OCI-M2 (cell line): Measurements from ENCODE around the gene TNS1.
"Not testable (repeated sequence)": the region's sequence is repeated elsewhere in the genome, so short reads cannot be mapped to it uniquely, and the experiment has no call there.

Experiments used
- DNase-seq: peaks from one replicate; lab custom pipeline; 2025; ENCODE audit not compliant: unreplicated experiment; lab: John Stamatoyannopoulos, UW

TNS1 gene

DNA sequence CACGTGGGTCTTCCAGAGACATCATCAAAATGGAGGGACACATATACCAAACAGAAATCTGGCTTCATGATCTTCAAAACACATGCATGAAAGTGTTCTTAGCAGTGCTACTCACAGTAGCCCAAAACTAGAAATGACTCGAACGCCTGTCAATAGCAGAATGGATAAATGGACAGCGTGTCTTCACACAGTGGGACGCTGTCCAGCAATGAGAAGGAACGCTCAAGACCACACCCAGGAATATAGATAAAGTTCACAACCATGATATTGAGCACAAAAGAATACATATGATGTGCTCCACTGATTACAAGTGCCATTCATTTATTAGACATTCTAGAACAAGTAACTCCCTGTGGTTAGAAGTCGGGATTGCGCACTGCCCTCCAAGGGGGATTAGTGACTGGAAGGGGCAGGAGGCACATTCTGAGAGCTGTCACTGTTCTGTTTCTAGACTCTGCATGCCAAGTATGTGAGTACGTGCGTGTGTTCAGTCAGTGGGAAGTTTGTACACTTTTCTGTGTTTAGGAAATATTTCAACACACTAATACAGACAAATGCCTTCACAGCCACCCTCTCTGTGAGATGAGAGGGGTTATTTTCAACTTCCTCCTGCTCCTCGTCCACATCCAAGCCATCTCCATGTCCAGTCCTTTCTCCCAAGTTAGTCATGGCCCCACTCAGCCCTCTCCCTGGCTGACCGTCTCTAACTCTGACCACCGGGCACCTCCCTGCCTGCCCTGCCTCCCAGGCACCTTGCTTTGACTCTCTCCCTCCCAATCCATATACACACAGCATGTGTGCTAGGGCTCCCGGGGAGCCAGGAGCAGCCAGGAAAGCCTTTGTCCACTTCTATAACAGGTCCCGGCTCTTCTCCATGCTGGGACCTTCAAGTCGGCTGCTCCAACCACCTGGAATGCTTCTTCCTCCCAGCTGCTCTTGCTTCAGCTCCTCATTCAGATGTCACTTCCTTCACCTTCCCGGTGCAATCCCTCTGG is 26.9 kb upstream of the TNS1 start:
- DNase-seq: no peak

- no peak for DNase-seq
Observed at GRCh38 chr2:218028562-218029348, 26.0 kb upstream of the TNS1 start.

DNA sequence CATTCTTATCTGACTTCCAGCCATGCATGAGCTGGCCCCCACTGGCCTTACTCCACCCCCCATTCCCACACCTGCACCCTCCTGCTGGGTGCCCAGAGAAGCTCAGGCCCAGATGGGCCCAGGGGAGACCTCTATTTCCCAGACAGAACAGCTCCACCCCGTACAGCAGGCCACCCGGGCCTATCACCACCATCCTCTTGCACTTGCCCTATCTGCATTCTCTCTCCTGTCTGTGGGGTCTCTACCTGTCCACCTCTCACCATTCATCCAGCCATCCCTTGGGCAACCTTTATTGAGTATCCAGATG is 25.3 kb upstream of the TNS1 start:
- no peak for DNase-seq

DNA sequence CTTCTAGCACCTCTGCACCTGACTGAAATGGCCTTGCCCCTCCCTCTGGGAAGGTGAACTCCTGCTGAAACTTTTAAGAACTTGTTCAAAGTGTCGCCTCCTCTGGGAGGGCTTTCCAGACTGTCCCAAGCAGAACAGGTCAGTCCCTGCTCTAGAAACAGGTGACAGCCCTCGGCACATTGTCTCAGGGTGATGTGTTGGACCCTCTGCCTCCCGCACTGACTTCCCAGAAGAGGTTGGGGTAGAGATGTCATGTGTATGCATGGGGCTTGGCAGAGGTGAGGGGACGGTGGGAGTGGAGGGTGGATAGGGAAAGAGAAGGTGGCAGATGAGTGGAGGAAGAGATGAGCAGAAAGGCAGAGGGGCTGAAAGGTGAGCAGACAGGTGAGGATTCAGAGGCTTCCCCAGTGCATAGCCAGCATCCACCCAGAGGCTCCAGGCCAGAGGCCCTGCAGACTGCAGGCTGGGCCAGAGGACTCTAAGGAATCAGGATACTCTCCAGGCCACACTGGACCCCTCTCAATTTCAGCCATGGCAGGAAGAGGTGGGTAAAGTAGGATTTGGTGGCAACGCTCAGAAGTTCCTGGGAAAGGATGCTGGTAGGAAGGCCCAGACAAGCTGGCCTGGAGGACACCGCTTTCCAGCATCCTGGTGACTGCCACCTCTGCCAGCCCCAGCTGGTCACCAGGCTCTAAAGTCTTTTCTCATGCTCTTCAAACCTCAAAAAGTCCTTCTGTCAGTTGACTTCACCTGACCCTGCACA is 24.8 kb upstream of the TNS1 start:
- DNase-seq: no peak

DNA sequence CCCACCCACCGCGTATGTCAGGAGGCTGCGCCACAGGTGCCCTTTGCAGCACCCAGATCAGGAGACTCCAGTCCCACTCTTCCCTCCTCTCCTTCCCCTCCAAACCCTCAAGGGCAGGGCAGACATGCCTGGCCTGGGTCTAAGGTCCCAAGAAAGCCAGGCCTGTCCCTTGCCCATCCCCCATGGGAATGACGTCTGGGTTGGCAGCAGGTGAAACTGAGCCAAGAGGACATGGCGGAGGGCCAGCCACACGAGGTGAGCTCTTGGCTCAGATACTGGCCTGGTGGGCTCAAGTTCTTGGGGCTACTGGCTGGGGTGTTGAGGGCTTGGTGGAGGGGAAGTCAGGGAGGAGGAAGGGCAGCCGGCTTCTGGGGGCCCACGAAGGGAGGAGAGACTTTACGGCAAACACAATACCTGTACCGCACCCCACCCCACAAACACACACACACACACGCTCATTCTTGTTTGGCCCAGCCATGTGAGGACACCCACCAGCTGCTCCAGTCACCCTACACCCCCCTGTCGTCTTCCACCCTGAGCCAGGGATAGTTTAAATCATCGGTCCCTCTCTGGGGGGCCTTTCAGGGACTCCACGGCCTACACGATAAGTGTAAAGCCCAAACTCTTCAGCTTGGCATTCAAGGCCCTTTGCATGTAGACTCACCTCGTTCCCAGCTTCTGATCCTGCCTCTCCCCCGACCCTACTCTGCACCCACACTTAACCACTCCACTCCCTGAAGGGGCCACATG is 24.1 kb upstream of the TNS1 start:
- DNase-seq: no peak

DNA sequence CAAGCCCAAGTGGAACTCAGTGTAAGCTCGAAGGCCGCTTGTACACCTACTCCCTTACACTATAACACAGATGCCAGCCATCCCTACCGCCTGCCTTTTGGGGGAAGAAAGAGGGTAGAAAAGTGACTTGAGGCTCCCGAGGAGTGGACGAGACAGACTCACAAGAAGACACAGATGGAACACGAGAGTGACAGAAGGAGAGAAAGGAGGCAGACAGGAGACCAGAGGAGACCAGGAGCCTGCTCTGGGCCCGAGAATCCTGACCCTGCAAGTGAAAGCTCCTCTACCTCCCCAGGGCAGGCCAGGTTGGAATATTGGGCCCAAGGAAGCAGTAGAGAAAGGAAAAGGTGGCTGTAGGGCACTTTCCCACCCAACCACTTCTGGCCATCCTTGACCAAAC is 23.4 kb upstream of the TNS1 start:
- DNase-seq: no peak

- DNase-seq: no peak
Observed at GRCh38 chr2:218024871-218025270, 22.1 kb upstream of the TNS1 start.

DNA sequence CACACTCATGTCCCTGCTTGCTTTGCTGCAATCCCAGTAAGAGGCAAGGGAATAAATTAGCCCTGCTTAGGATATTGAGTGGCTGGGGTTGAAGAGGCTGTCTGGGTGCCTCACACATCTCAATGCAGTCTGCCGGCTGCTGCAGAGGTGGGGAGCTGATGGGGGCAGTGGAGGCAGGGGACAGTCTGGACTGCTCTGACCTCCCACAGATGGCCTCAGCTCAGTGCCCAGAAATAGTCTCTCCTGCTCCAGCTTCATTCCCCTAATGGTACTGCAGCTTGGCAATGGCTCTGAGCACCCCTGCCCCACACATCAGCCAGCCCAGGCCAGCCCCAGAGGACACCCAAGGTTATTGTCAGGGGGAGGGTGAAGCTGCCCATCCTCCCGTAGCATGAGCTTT is 21.5 kb upstream of the TNS1 start:
- DNase-seq: no peak

DNA sequence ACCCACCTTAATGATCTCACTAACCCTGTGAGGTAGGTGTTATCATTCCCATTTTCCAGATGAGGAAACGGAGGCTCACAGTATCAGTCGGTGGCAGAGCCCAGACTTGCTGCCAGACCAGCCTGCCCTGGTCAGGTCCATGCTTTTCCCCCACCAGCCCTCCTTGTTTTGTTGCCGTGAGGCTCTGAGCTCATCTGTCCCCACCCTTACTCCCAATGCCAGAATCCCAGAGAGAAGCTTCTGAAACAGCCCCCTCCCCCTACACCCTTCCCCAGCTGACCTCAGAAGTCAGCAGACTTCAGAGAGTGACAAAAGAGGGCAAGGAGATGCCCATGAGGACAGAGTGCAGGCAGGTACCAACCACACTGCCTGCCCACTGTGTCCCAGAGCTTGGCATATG is 20.8 kb upstream of the TNS1 start:
- DNase-seq: no peak

- DNase-seq: no peak
Observed at GRCh38 chr2:218022851-218023530, 20.2 kb upstream of the TNS1 start.

- no peak for DNase-seq
Observed at GRCh38 chr2:218022131-218022850, 19.5 kb upstream of the TNS1 start.

DNA sequence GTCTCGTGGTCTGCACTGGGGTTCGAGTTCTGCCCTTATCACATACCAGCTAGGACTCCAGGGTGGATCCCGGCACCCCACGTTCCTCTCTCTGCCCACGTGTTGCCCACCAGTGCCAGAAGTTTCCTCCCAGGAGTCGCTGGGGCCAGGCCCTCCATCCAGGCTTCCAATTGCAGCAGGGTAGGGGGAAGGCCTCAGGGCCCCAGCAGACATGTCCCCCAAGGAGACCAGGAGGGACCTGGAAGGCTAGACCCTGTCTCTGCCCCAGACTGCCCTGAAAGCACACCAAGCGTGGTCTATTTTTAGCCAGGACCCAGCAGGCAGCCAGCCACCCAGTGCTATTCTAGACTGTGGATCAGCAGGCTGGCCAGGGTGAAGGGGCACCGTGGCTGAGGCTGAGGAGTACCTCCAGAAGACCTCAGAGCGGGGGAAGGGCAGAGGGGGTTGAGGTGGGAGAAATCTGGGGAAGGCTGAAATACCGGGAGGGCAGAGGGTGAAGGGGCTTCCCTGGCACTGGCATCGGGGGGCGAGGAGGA is 18.8 kb upstream of the TNS1 start:
- no peak for DNase-seq

DNA sequence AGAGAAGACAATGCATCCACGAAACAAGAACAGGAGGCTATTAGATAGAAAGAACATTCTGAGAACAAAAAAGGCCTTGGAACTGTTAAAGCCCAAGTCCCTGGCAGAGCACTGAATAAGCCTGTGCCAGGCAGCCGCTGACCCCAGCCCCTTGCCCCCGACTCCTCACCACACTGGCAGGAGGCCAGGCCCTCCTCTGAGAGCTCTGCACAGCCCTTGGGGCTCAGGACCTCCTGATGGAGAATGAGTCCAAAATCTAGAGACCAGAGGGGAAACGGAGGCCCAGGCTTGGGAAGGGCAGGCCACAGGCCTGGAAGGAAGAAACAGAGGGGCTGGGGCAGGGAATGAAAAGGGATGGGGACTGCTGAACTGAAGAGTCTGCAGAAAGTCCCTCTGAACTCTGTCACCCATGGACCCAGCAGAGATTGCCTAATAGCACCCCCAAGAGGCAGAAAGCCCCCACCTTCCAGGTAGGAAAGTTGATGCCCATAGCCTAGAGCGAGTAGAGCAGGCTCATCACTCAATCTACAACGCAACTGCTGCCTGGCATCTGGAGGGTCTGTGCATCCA is 18.3 kb upstream of the TNS1 start:
- no peak for DNase-seq

GRCh38 chr2:218020281-218020680 is 17.5 kb upstream of the TNS1 start:
- DNase-seq: no peak

DNA sequence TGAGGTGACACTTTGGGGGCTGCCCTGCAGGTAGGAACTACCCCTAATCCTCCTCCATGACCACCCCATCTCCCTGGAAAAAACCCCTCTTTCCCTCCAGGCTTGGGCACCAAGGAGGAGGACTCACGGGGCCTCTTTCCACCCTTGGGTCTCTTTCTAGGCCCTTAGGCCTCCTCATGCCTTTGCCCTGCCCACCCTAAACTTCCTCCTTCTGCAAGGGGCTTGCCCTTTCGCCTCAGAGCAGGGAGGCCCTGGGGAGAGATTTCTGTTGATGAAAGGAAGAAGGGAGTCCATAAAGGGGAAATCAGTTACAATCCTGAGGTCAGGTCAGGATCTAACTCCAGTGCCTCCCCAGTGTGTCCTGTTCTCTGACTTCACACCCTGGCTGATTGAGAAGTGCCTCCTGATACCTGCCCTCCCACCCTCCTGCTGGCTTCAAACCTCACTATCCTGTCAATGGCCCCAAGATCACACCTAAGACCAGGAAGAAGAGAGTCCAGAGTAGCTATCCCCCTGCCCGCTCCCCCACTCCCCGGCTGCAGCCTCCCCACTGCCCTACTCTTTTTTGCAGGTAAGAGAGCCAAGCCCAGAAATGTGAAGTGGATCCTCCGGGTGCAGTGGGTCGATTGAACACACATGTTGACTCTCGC is 16.7 kb upstream of the TNS1 start:
- no peak for DNase-seq

- DNase-seq: not testable (repeated sequence)
Observed at GRCh38 chr2:218018842-218019125, 16.0 kb upstream of the TNS1 start.

GRCh38 chr2:218017211-218018053 is 14.6 kb upstream of the TNS1 start:
- no peak for DNase-seq

GRCh38 chr2:218016810-218017209 is 14.0 kb upstream of the TNS1 start:
- no peak for DNase-seq
